Astrocyte of the hippocampus (primary cell): Measurements from ENCODE around the gene DAZ3.
"Not testable (repeated sequence)": the region's sequence is repeated elsewhere in the genome, so short reads cannot be mapped to it uniquely, and the experiment has no call there.

Experiments used
- DNase-seq: peaks from one replicate; pipeline ENCODE4 v3.0.0; 2011; ENCODE audit warnings: low read depth, low spot score

Gene DAZ3, protein sequence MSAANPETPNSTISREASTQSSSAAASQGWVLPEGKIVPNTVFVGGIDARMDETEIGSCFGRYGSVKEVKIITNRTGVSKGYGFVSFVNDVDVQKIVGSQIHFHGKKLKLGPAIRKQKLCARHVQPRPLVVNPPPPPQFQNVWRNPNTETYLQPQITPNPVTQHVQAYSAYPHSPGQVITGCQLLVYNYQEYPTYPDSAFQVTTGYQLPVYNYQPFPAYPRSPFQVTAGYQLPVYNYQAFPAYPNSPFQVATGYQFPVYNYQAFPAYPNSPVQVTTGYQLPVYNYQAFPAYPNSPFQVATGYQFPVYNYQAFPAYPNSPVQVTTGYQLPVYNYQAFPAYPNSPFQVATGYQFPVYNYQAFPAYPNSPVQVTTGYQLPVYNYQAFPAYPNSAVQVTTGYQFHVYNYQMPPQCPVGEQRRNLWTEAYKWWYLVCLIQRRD

DNA sequence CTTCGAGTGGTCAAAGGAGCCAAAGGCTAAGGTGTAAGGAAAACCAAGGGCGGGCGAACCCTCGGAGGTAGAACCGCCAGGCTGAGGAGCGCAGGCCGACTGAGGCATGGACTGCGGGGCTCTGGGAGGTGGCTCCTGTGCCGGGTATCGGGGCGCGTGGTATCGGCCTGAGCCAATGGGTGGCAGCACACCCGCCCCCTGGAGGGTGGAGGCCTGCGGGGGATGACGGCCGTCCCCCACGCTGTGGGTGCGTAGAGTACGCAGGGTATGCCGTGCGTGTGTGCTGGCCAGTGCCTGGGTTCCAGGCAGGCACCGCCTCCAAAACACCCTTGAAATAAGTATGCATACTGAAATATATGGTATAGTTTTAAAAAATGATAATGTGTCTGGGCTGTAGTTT, at the start of gene DAZ3:
TSS of gene DAZ3 (minus strand) at position 101 of the 400 bp plus-strand sequence. CDS start 208 bp downstream, outside the sequence.
- DNase-seq: not testable (repeated sequence)

DNA sequence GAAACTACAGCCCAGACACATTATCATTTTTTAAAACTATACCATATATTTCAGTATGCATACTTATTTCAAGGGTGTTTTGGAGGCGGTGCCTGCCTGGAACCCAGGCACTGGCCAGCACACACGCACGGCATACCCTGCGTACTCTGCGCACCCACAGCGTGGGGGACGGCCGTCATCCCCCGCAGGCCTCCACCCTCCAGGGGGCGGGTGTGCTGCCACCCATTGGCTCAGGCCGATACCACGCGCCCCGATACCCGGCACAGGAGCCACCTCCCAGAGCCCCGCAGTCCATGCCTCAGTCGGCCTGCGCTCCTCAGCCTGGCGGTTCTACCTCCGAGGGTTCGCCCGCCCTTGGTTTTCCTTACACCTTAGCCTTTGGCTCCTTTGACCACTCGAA, 20.4 kb upstream of the DAZ3 start, which contains the start of gene DAZ4:
TSS of gene DAZ4 (plus strand) at position 301 of the 400 bp plus-strand sequence. CDS start 208 bp downstream, outside the sequence.
- not testable (repeated sequence) for DNase-seq

- not testable (repeated sequence) for DNase-seq
These were observed 11.9 kb upstream of the DAZ3 start for GRCh38 chrY:24825069-24825468.

DNA sequence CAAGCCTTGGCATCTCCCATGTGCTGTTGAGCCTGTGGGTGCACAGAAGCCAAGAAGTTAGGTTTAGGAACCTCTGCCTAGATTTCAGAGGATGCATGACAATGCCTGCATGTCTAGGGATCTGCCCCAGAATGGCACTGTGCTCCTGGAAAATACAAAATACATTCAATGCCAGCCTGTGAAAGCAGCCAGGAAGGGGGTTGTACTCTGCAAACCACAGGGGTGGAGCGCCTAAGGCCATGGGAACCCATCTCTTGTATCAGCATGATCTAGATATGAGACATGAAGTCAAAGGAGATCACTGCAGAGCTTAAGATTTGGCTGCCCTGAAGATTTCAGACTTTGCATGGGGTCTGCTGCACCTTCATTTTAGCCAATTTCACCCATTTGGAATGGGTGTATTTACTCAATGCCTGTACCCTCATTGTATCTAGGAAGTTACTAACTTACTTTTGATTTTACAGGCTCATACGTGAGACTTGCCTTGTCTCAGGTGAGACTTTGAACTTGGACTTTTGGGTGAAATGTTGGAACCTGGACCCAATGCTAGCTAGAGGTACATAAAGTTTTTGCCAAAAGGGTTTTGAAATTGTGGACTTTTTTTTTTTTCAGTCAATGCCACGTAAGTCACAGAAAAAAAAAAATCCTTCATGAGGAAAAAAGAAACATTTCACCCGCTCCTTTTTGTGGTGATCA, 11.1 kb upstream of the DAZ3 start:
- DNase-seq: not testable (repeated sequence)

GRCh38 chrY:24821836-24822235, 8.6 kb upstream of the DAZ3 start:
- not testable (repeated sequence) for DNase-seq
